IMR-90 (cell line): ENCODE measurements around the gene CTSV. TPM values are rescaled to one million over a fixed set of nuclear protein-coding genes. Genes with fewer than 3 reads are reported as not detected.
"Not testable (repeated sequence)": the region's sequence is repeated elsewhere in the genome, so short reads cannot be mapped to it uniquely, and the experiment has no call there.

ENCODE experiments used
- ATAC-seq: fragments of 200-7000 bp; cut with Tn5 transposase; 2 replicates; pipeline ENCODE4 v1.9.1; 2020; ENCODE audit warnings: low read depth, mild to moderate bottlenecking, moderate library complexity
- BruUV-seq: library from RNA; stranded (reverse); fragments of 400-500 nt; replicated peaks from 2 replicates; lab custom pipeline; 2021; lab: Mats Ljungman, UMichigan
- CTCF ChIA-PET: fragments of 300-600 bp; formaldehyde crosslinking; extraction: SDS; loops from one replicate; lab custom pipeline; 2021; ENCODE audit warnings: antibody characterized with exemption; lab: Yijun Ruan, JAX
- POLR2A ChIA-PET: fragments of 300-600 bp; sonication (Branson Sonifier 250); formaldehyde crosslinking; loops from one replicate; lab custom pipeline; 2022; ENCODE audit warnings: antibody characterized with exemption; ENCODE audit not compliant: unreplicated experiment; lab: Charles Lee
- DNase-seq: peaks from one replicate; pipeline ENCODE4 v3.0.0; 2013
- H2AFZ ChIP-seq: replicated peaks from 2 replicates; pipeline ENCODE3; 2013; ENCODE audit warnings: low read length, mild to moderate bottlenecking; ENCODE audit not compliant: poor library complexity
- H2AK5ac ChIP-seq: 2 replicates; pipeline ENCODE4 v1.6.1; 2013; ENCODE audit warnings: low read depth, low read length, inconsistent platforms
- H2AK9ac ChIP-seq: replicated peaks from 2 replicates; pipeline ENCODE3; 2013; ENCODE audit warnings: mild to moderate bottlenecking, low read depth, low read length, moderate library complexity; ENCODE audit not compliant: poor library complexity
- H2BK120ac ChIP-seq: 2 replicates; pipeline ENCODE4 v1.6.1; 2013; ENCODE audit warnings: low read depth, low read length, inconsistent platforms
- H2BK15ac ChIP-seq: 3 replicates; pipeline ENCODE4 v1.6.1; 2013; ENCODE audit warnings: low read depth, low read length, inconsistent platforms
- H2BK20ac ChIP-seq: 2 replicates; pipeline ENCODE4 v1.6.1; 2013; ENCODE audit warnings: low read depth, mild to moderate bottlenecking, inconsistent platforms, low read length, moderate library complexity
- H2BK5ac ChIP-seq: 2 replicates; pipeline ENCODE4 v1.6.1; 2013; ENCODE audit warnings: mild to moderate bottlenecking, low read depth, low read length, inconsistent platforms; ENCODE audit not compliant: poor library complexity, severe bottlenecking
- H3K14ac ChIP-seq: replicated peaks from 2 replicates; pipeline ENCODE4 v1.6.1; 2013; ENCODE audit warnings: low read depth, low read length, inconsistent platforms
- H3K18ac ChIP-seq: 2 replicates; pipeline ENCODE4 v1.6.1; 2013; ENCODE audit warnings: low read depth, low read length, control low read depth
- H3K23ac ChIP-seq: 2 replicates; pipeline ENCODE4 v1.6.1; 2013; ENCODE audit warnings: low read depth, low read length, inconsistent platforms
- H3K27ac ChIP-seq: 2 replicates; pipeline ENCODE4 v1.5.1; 2013; ENCODE audit warnings: mild to moderate bottlenecking, control low read depth, low read length; ENCODE audit not compliant: insufficient read depth
- H3K27me3 ChIP-seq: 2 replicates; pipeline ENCODE4 v1.6.1; 2013; ENCODE audit warnings: low read length; ENCODE audit not compliant: control insufficient read depth, insufficient read depth
- H3K36me3 ChIP-seq: 2 replicates; pipeline ENCODE4 v1.6.1; 2013; ENCODE audit warnings: low read length, mixed read lengths; ENCODE audit not compliant: control insufficient read depth, insufficient read depth
- H3K4ac ChIP-seq: 2 replicates; pipeline ENCODE4 v1.6.1; 2013; ENCODE audit warnings: low read depth, low read length, inconsistent platforms
- H3K4me1 ChIP-seq: 2 replicates; pipeline ENCODE4 v1.6.1; 2013; ENCODE audit warnings: low read length, mixed read lengths; ENCODE audit not compliant: control insufficient read depth, insufficient read depth
- H3K4me2 ChIP-seq: 2 replicates; pipeline ENCODE4 v1.6.1; 2013; ENCODE audit warnings: low read depth, mild to moderate bottlenecking, control low read depth, low read length, moderate library complexity
- H3K4me3 ChIP-seq: 2 replicates; pipeline ENCODE4 v1.5.1; 2013; ENCODE audit warnings: low read depth, mild to moderate bottlenecking, control low read depth, low read length, moderate library complexity; ENCODE audit not compliant: insufficient read depth
- H3K56ac ChIP-seq: 2 replicates; pipeline ENCODE4 v1.6.1; 2013; ENCODE audit warnings: low read length, inconsistent platforms; ENCODE audit not compliant: insufficient read depth; ENCODE audit errors: extremely low read depth
- H3K79me1 ChIP-seq, 2 experiments: 2 replicates each; pipeline ENCODE4 v1.6.1; 2013; ENCODE audit warnings: low read length in 2 of 2, inconsistent platforms in 1 of 2, low read depth in 1 of 2
- H3K9ac ChIP-seq: 2 replicates; pipeline ENCODE4 v1.6.1; 2013; ENCODE audit warnings: low read depth, low read length, control low read depth
- H3K9me1 ChIP-seq: 2 replicates; pipeline ENCODE4 v1.6.1; 2013; ENCODE audit warnings: low read length, inconsistent platforms; ENCODE audit not compliant: insufficient read depth
- H3K9me3 ChIP-seq: 2 replicates; pipeline ENCODE4 v1.6.1; 2013; ENCODE audit warnings: low read length; ENCODE audit not compliant: control insufficient read depth, insufficient read depth
- H4K20me1 ChIP-seq: 2 replicates; pipeline ENCODE4 v1.6.1; 2013; ENCODE audit warnings: low read length, inconsistent platforms; ENCODE audit not compliant: insufficient read depth
- H4K5ac ChIP-seq: 2 replicates; pipeline ENCODE4 v1.6.1; 2013; ENCODE audit warnings: mild to moderate bottlenecking, low read depth, low read length, control low read depth
- H4K8ac ChIP-seq, 2 experiments: 2 replicates each; pipeline ENCODE4 v1.6.1; 2013; ENCODE audit warnings: low read depth in 2 of 2, low read length in 2 of 2, control low read depth in 1 of 2, inconsistent platforms in 1 of 2
- H4K91ac ChIP-seq: 2 replicates; pipeline ENCODE4 v1.6.1; 2013; ENCODE audit warnings: low read depth, low read length, inconsistent platforms; ENCODE audit not compliant: insufficient read depth
- WGBS, 2 experiments: methylation state at CpG; one replicate each; pipeline versions ENCODE4 v1.1.5 to v1.1.7; 2013; ENCODE audit warnings: missing lambda C conversion rate in 2 of 2; ENCODE audit not compliant: insufficient read length in 1 of 2; ENCODE audit errors: extremely low coverage in 2 of 2; 5-methylcytosine and 5-hydroxymethylcytosine counted together
- dilution Hi-C: fragments of 300-500 bp; cut with HindIII; formaldehyde crosslinking; loops from one replicate; pipeline ENCODE4 v1.14.3; 2018; ENCODE audit warnings: low sequenced_read_pairs; ENCODE audit not compliant: unreplicated experiment
- in situ Hi-C: fragments of 300-500 bp; cut with MboI; formaldehyde crosslinking; loops from 3 replicates; pipeline ENCODE4 v1.14.3; 2019; ENCODE audit warnings: low sequenced_read_pairs, inconsistent platforms, mixed read lengths
- intact Hi-C: fragments of 100-400 bp; cut with micrococcal nuclease; formaldehyde crosslinking; loops from 2 replicates; pipeline ENCODE4 v1.10.0; 2022
- polyA plus RNA-seq, 3 experiments: library from polyadenylated mRNA; depleted of rRNA; stranded (reverse); fragments of >200 nt; gene quantifications; 2 replicates each; pipeline ENCODE4 v1.2.3, GENCODE V29; 2012; ENCODE audit warnings: low replicate concordance in 1 of 3
- total RNA-seq: library from RNA; depleted of rRNA; stranded (reverse); fragments of >200 nt; gene quantifications from 2 replicates; pipeline ENCODE4 v1.2.3, GENCODE V29; 2012; rRNA removed

CTSV gene
- total and polyA plus RNA-seq, 2 of the 4 experiments (the other 2 are of a cell fraction), result 0.54 to 0.75 TPM

GRCh38 chr9:96983496-96984122 lies 55.3 kb downstream of the CTSV start:
- H4K20me1 ChIP-seq, ATAC-seq, H3K4me3 ChIP-seq, H2AFZ ChIP-seq, H3K27ac ChIP-seq, POLR2A ChIA-PET, H3K27me3 ChIP-seq, H3K18ac ChIP-seq, H3K9ac ChIP-seq, H3K4ac ChIP-seq, H2BK20ac ChIP-seq, H4K8ac ChIP-seq, H4K91ac ChIP-seq, dilution Hi-C loops, H3K36me3 ChIP-seq, CTCF ChIA-PET, H2BK15ac ChIP-seq, H2AK5ac ChIP-seq, H3K9me1 ChIP-seq, H3K4me2 ChIP-seq, H3K56ac ChIP-seq, DNase-seq, in situ Hi-C loops, H2BK5ac ChIP-seq, H2AK9ac ChIP-seq, intact Hi-C loops, H3K14ac ChIP-seq, H3K4me1 ChIP-seq, H3K23ac ChIP-seq, BruUV-seq, H3K9me3 ChIP-seq, H3K79me1 ChIP-seq, H2BK120ac ChIP-seq, H4K5ac ChIP-seq: not testable (repeated sequence)
- WGBS, 2 experiments, result no CpG with 5 or more reads among the region's 7 CpGs

Other genes with a start within 250 kb of the CTSV start
- gene ZNF782, start 184.6 kb downstream of the CTSV start, total RNA-seq, result 3.1 and 4.3 TPM in 2 replicates
- 0.86 and 0.93 TPM in 2 replicates for gene ZNF782, start 184.6 kb downstream of the CTSV start, polyA plus RNA-seq (2012; rRNA removed)
- not detected in 2 replicates for gene NUTM2G, start 110.3 kb downstream of the CTSV start, total RNA-seq
- gene NUTM2G, start 110.3 kb downstream of the CTSV start, polyA plus RNA-seq (2012; rRNA removed), result not detected in 2 replicates